Stimulated activated naive CD4-positive, alpha-beta T cell (primary cell): ENCODE results near the gene CNOT2.
"Not testable (repeated sequence)": the region's sequence is repeated elsewhere in the genome, so short reads cannot be mapped to it uniquely, and the experiment has no call there.

ENCODE experiments used
- DNase-seq, 6 experiments: peaks; one replicate each; lab custom pipeline; 2025; lab: John Stamatoyannopoulos, UW

The CNOT2 gene

GRCh38 chr12:70364695-70365397 lies 121.6 kb downstream of the CNOT2 start:
- peak in 2 of 6 experiments; percentile 2 to 35 for DNase-seq

- no peak for DNase-seq
These were observed 122.1 kb downstream of the CNOT2 start for GRCh38 chr12:70365398-70365647.

GRCh38 chr12:70365648-70366518 lies 122.7 kb downstream of the CNOT2 start, which contains the start of gene KCNMB4:
Gene KCNMB4, plus strand, starts transcription at chr12:70366290. Its CDS starts 445 bp downstream, at chr12:70366735.
- peak; percentile 51 to 77 (median 72) for DNase-seq

GRCh38 chr12:70366581-70367257 lies 123.5 kb downstream of the CNOT2 start:
- DNase-seq: peak; percentile 58 to 77 (median 68)

- peak in 1 of 6 experiments; percentile 26 for DNase-seq
These were observed 124.3 kb downstream of the CNOT2 start for GRCh38 chr12:70367258-70368141.

GRCh38 chr12:70372881-70373280 lies 129.6 kb downstream of the CNOT2 start:
- no peak for DNase-seq

- no peak for DNase-seq
These were observed 136.6 kb downstream of the CNOT2 start for GRCh38 chr12:70379846-70380245.

- DNase-seq: no peak
These were observed 140.3 kb downstream of the CNOT2 start for GRCh38 chr12:70383484-70383883.

- DNase-seq: no peak
These were observed 140.7 kb downstream of the CNOT2 start for GRCh38 chr12:70383886-70384285.

GRCh38 chr12:70386771-70387170 lies 143.5 kb downstream of the CNOT2 start:
- DNase-seq: no peak

- no peak for DNase-seq
These were observed 146.4 kb downstream of the CNOT2 start for GRCh38 chr12:70389678-70390077.

GRCh38 chr12:70392631-70393030 lies 149.4 kb downstream of the CNOT2 start:
- DNase-seq: not testable (repeated sequence)

- no peak for DNase-seq
These were observed 150.7 kb downstream of the CNOT2 start for GRCh38 chr12:70393787-70394499.

GRCh38 chr12:70398002-70398401 lies 154.8 kb downstream of the CNOT2 start:
- DNase-seq: no peak

- DNase-seq: no peak
These were observed 155.6 kb downstream of the CNOT2 start for GRCh38 chr12:70398862-70399261.

GRCh38 chr12:70399311-70399710 lies 156.1 kb downstream of the CNOT2 start:
- no peak for DNase-seq

- DNase-seq: no peak
These were observed 156.9 kb downstream of the CNOT2 start for GRCh38 chr12:70400124-70400523.

GRCh38 chr12:70402597-70402996 lies 159.4 kb downstream of the CNOT2 start:
- DNase-seq: no peak

GRCh38 chr12:70403826-70404225 lies 160.6 kb downstream of the CNOT2 start:
- DNase-seq: no peak
